Breast epithelium (tissue), 3 donors: ENCODE data around the gene LTB4R.

Source experiments
- POLR2A ChIP-seq: fragments of 450-650 bp; IDR thresholded peaks from one replicate; pipeline ENCODE4 v1.6.1; 2016; ENCODE audit warnings: antibody characterized with exemption, mild to moderate bottlenecking, moderate library complexity
- POLR2AphosphoS5 ChIP-seq, 3 donors: sonication (generic); formaldehyde crosslinking; IDR thresholded peaks; one replicate each; pipeline ENCODE4 v1.6.1; 2017; ENCODE audit warnings: antibody characterized with exemption in 3 of 3
- TF ChIP-seq, protein P1 (sequence below), 3 donors: fragments of 450-650 bp; IDR thresholded peaks; one replicate each; pipeline ENCODE4 v1.5.1; 2016 to 2017; ENCODE audit warnings: antibody characterized with exemption in 3 of 3, mild to moderate bottlenecking in 3 of 3, moderate library complexity in 3 of 3

DNA sequence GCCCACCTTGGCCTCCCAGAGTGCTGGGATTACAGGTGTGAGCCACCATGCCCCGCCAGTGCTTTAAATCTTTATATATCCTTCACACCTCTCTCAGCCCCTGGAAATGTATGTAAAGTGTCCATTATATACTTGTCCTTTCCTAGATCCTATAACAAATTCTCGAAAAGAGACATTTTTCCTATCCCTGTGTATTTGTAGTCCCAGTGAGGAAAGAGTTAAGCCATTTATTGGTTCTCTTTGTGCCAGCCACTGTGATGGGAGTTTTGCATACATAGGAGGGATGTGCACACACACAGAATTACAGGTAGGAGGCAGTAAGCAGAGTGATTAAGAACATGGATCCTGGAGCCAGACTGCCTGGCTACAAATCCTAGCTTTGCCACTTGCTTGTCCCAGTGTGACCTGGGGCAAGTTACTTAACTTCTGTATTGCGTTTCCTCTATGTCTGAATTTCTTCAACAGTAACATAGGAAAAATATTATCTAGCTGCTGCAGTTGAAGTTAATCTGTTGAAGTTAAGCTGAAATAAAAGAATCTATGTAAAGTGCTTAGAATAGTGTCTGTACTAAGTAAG lies 37.8 kb upstream of the LTB4R start:
- TF ChIP-seq, protein P1, sequence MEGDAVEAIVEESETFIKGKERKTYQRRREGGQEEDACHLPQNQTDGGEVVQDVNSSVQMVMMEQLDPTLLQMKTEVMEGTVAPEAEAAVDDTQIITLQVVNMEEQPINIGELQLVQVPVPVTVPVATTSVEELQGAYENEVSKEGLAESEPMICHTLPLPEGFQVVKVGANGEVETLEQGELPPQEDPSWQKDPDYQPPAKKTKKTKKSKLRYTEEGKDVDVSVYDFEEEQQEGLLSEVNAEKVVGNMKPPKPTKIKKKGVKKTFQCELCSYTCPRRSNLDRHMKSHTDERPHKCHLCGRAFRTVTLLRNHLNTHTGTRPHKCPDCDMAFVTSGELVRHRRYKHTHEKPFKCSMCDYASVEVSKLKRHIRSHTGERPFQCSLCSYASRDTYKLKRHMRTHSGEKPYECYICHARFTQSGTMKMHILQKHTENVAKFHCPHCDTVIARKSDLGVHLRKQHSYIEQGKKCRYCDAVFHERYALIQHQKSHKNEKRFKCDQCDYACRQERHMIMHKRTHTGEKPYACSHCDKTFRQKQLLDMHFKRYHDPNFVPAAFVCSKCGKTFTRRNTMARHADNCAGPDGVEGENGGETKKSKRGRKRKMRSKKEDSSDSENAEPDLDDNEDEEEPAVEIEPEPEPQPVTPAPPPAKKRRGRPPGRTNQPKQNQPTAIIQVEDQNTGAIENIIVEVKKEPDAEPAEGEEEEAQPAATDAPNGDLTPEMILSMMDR (IDR thresholded peaks at IDR 0.05), result no peak
- no peak for TF ChIP-seq POLR2AphosphoS5 (IDR thresholded peaks at IDR 0.05)
- no peak for TF ChIP-seq POLR2A
